Lower leg skin (tissue), 4 donors: ENCODE data around the gene CCNB2. TPM values are rescaled to one million over a fixed set of nuclear protein-coding genes. Genes with fewer than 3 reads are reported as not detected.
"Not testable (repeated sequence)": the region's sequence is repeated elsewhere in the genome, so short reads cannot be mapped to it uniquely, and the experiment has no call there.

Experiments
- DNase-seq, 2 donors: peaks; one replicate each; pipeline ENCODE4 v3.0.0-alpha.2; 2019; ENCODE audit warnings: low spot score in 2 of 2
- H3K4me3 ChIP-seq: fragments of 200-600 bp; sonication (generic); 2 replicates; pipeline ENCODE4 v1.5.1; 2017; ENCODE audit warnings: mild to moderate bottlenecking, low read depth; ENCODE audit not compliant: poor library complexity, severe bottlenecking
- POLR2A ChIP-seq, 2 donors: fragments of 450-650 bp; IDR thresholded peaks; one replicate each; pipeline ENCODE4 v1.6.1; 2016 to 2017; ENCODE audit warnings: antibody characterized with exemption in 2 of 2, mild to moderate bottlenecking in 1 of 2, moderate library complexity in 1 of 2
- WGBS, 2 donors: methylation state at CpG; one replicate each; pipeline ENCODE4 v1.1.5; 2018; 5-methylcytosine and 5-hydroxymethylcytosine counted together
- intact Hi-C: fragments of 100-400 bp; cut with DNase I; formaldehyde crosslinking; loops from one replicate; pipeline ENCODE4 v1.15.0; 2023; ENCODE audit warnings: low total_unique reads
- total RNA-seq, 4 donors: library from RNA; depleted of rRNA; stranded (reverse); fragments of >200 nt; gene quantifications; one replicate each; pipeline ENCODE4 v1.1.0, GENCODE V29; 2016
- TF ChIP-seq, protein P1 (sequence below), 3 donors: fragments of 450-650 bp; IDR thresholded peaks; one replicate each; pipeline ENCODE4 v1.5.1; 2016; ENCODE audit warnings: antibody characterized with exemption in 3 of 3, mild to moderate bottlenecking in 3 of 3, moderate library complexity in 2 of 3

The CCNB2 gene
- total RNA-seq, 4 donors from 2014 or later: 3.3 to 7.6 (median 4.5) TPM

DNA sequence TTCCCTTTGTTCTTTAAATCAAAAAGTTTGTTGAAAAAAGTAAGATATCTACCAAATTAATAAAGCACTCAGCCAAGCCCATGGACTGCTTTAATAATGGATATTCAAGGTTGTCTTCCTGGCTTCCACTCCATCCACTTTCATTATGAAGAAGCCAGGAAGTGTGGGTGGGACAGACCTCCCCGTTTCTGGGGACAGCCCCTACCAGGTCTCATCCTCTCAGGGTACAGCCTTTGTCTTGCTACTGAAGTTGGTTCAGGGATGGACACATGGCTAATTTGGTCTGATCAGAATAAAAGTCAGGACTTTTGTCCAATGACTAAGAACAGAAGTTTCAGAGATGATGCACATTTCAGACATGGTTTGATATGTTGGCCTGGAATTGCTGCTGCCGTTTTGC lies 32.6 kb downstream of the CCNB2 start:
- intact Hi-C loops: no loop called here
- WGBS, 2 donors: 43 to 55% methylated on average over 2 of the region's 2 CpGs
- TF ChIP-seq, protein P1, sequence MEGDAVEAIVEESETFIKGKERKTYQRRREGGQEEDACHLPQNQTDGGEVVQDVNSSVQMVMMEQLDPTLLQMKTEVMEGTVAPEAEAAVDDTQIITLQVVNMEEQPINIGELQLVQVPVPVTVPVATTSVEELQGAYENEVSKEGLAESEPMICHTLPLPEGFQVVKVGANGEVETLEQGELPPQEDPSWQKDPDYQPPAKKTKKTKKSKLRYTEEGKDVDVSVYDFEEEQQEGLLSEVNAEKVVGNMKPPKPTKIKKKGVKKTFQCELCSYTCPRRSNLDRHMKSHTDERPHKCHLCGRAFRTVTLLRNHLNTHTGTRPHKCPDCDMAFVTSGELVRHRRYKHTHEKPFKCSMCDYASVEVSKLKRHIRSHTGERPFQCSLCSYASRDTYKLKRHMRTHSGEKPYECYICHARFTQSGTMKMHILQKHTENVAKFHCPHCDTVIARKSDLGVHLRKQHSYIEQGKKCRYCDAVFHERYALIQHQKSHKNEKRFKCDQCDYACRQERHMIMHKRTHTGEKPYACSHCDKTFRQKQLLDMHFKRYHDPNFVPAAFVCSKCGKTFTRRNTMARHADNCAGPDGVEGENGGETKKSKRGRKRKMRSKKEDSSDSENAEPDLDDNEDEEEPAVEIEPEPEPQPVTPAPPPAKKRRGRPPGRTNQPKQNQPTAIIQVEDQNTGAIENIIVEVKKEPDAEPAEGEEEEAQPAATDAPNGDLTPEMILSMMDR (IDR thresholded peaks at IDR 0.05): no peak
- no peak for TF ChIP-seq POLR2A (IDR thresholded peaks at IDR 0.05)
- DNase-seq: no peak
- no peak overlapping the region for H3K4me3 ChIP-seq

DNA sequence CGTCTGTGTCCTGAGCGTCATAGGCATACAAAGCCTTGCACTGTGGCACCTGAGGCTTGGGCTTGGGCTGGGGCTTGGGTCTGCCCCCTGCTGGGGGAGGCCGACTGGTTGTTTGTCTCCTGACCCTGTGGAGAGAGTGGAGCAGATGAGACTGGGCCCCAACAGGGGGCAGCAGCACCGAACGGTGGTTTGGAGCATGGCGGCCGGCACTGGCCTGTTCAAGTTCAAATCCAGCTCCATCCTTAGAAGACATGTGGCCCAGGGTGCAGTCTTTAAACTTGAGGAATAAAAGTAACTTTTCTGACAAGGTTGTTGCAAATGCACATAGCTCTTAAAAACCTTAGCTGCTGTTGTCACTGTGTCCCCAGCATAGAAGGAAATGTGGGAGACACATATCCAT lies 33.3 kb downstream of the CCNB2 start:
- intact Hi-C loops: no loop called here
- TF ChIP-seq, protein P1 (IDR thresholded peaks at IDR 0.05): no peak
- TF ChIP-seq POLR2A (IDR thresholded peaks at IDR 0.05): no peak
- 67 to 78% methylated on average over 7 of the region's 7 CpGs for WGBS, 2 donors
- H3K4me3 ChIP-seq: no peak overlapping the region
- DNase-seq: no peak

DNA sequence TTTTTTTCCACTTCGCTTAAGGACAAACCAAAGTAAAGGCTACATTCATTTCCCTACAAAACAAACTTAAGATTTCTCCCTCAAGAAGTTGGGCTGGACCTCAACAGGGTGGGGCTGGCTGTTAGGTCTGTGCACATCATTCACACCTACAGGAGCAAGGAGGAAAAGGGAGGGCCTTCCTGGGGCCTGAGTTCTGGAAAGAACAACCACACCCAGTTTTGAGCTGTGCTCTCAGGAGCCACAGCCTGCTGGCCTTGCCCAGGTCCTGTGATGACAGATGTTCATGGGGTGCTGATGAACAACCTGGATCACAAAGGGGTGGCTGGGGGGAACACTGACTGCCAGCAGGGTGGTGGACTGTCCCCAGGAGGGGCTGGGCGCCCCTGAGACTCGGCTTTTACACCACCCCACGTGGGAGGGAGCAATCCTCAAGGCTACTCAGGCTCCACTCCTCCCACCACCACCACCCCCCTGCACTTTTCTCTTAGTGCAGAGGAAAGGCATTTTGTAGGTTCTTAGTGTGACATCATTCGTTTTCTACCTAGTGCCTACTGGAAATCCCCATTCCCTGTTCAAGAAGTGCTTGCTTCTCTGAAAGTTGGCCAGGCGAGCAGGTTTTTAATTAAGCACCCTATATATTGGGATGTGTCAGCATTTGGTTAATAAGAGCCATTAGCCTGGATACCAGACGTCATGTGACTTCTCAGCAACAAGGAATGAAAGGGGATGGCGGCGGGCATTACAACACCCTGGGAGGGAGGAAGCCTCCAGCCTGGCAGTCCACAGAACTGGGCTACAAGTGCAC lies 35.7 kb downstream of the CCNB2 start:
- TF ChIP-seq, protein P1 (IDR thresholded peaks at IDR 0.05): no peak
- TF ChIP-seq POLR2A (IDR thresholded peaks at IDR 0.05): no peak
- intact Hi-C loops: no loop called here
- no peak for DNase-seq

GRCh38 chr15:59143281-59143680 lies 38.3 kb downstream of the CCNB2 start:
- DNase-seq: no peak
- intact Hi-C loops: no loop called here
- no peak overlapping the region for H3K4me3 ChIP-seq
- TF ChIP-seq POLR2A (IDR thresholded peaks at IDR 0.05): no peak
- TF ChIP-seq, protein P1 (IDR thresholded peaks at IDR 0.05): no peak
- 90 to 93% methylated on average over 5 of the region's 5 CpGs for WGBS, 2 donors

More for the DNA sequence above, 35.7 kb downstream of the CCNB2 start:
- WGBS, 2 donors: 66 to 71% methylated on average over 9 of the region's 9 CpGs
- no peak overlapping the region for H3K4me3 ChIP-seq

GRCh38 chr15:59144594-59144993 lies 39.6 kb downstream of the CCNB2 start:
- intact Hi-C loops, DNase-seq, H3K4me3 ChIP-seq: not testable (repeated sequence)
- WGBS, 2 donors: 89 to 91% methylated on average over 10 of the region's 10 CpGs

- 69 to 71% methylated on average over 5 of the region's 5 CpGs for WGBS, 2 donors
- TF ChIP-seq POLR2A (IDR thresholded peaks at IDR 0.05): no peak
- TF ChIP-seq, protein P1 (IDR thresholded peaks at IDR 0.05): no peak
- intact Hi-C loops: no loop called here
- no peak for DNase-seq
- H3K4me3 ChIP-seq: no peak overlapping the region
These were observed 42.7 kb downstream of the CCNB2 start for GRCh38 chr15:59147666-59148065.
